Mesothelial cell of epicardium (in vitro differentiated cells): ENCODE results near the gene PLEKHG7. TPM values are rescaled to one million over a fixed set of nuclear protein-coding genes. Genes with fewer than 3 reads are reported as not detected.

ENCODE experiments used
- DNase-seq, 2 experiments: peaks; one replicate each; pipeline ENCODE4 v3.0.0; 2021; ENCODE audit warnings: low spot score in 2 of 2; ENCODE audit not compliant: unreplicated experiment in 2 of 2
- H3K27ac Mint-ChIP-seq: 2 replicates; pipeline ENCODE4 v1.8.0; 2021; ENCODE audit warnings: mixed read lengths
- H3K27me3 Mint-ChIP-seq: 2 replicates; pipeline ENCODE4 v1.8.0; 2021; ENCODE audit warnings: low read depth, mixed read lengths
- H3K36me3 Mint-ChIP-seq: 2 replicates; pipeline ENCODE4 v1.8.0; 2021; ENCODE audit warnings: mixed read lengths
- H3K4me1 Mint-ChIP-seq: 2 replicates; pipeline ENCODE4 v1.8.0; 2021; ENCODE audit warnings: mixed read lengths
- H3K4me3 Mint-ChIP-seq: 2 replicates; pipeline ENCODE4 v1.8.0; 2021; ENCODE audit warnings: mild to moderate bottlenecking, moderate library complexity, mixed read lengths
- H3K9me3 Mint-ChIP-seq: 2 replicates; pipeline ENCODE4 v1.8.0; 2021; ENCODE audit warnings: mixed read lengths
- total RNA-seq: library from RNA; stranded (reverse); gene quantifications from 3 replicates; pipeline ENCODE4 v1.2.1, GENCODE V29; 2021
- TF ChIP-seq, protein P1 (sequence below): fragments of 200-600 bp; sonication (generic); IDR thresholded peaks from one replicate; pipeline ENCODE4 v1.5.0; 2021; ENCODE audit warnings: antibody characterized with exemption; ENCODE audit not compliant: unreplicated experiment

PLEKHG7 gene
- total RNA-seq, 1 donor from 2014 or later = not detected

DNA sequence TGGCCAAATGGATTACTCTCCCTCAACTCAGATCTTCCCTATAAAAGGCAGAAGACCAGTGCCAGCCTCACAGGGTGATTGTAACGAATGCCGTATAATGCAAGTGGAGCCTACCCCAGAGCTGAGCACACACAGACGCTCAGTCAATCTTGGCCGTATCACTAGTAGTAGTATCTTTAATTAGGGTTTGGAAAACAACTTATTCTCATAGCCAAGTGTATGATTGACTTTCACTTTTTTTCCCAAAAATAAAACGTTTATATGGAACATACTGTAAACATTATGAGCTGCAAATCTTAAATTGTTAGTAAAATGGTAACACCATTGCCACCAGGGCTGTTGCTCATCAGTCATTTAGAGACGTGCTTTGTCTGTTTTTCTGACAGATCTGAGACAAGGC lies 30.4 kb downstream of the PLEKHG7 start:
- TF ChIP-seq, protein P1, sequence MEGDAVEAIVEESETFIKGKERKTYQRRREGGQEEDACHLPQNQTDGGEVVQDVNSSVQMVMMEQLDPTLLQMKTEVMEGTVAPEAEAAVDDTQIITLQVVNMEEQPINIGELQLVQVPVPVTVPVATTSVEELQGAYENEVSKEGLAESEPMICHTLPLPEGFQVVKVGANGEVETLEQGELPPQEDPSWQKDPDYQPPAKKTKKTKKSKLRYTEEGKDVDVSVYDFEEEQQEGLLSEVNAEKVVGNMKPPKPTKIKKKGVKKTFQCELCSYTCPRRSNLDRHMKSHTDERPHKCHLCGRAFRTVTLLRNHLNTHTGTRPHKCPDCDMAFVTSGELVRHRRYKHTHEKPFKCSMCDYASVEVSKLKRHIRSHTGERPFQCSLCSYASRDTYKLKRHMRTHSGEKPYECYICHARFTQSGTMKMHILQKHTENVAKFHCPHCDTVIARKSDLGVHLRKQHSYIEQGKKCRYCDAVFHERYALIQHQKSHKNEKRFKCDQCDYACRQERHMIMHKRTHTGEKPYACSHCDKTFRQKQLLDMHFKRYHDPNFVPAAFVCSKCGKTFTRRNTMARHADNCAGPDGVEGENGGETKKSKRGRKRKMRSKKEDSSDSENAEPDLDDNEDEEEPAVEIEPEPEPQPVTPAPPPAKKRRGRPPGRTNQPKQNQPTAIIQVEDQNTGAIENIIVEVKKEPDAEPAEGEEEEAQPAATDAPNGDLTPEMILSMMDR = no peak
- H3K27ac Mint-ChIP-seq = no peak overlapping the region
- H3K9me3 Mint-ChIP-seq = no peaks in the 10 kb centered on the region
- no peak overlapping the region for H3K4me3 Mint-ChIP-seq
- H3K4me1 Mint-ChIP-seq = peaks cover 3% of the 10 kb centered on the region
- no peak for DNase-seq
- peaks cover 3% of the 10 kb centered on the region for H3K27me3 Mint-ChIP-seq
- no peaks in the 10 kb centered on the region for H3K36me3 Mint-ChIP-seq

GRCh38 chr12:92733661-92734060 lies 30.9 kb downstream of the PLEKHG7 start:
- Mint-ChIP-seq H3K9me3 (no peaks in the 10 kb centered on the region), H3K4me3 (no peak overlapping the region), H3K4me1 (peaks cover 3% of the 10 kb centered on the region), H3K27ac (no peak overlapping the region), H3K36me3 (no peaks in the 10 kb centered on the region), H3K27me3 (peaks cover 3% of the 10 kb centered on the region)
- TF ChIP-seq, protein P1 = no peak
- DNase-seq = no peak

DNA sequence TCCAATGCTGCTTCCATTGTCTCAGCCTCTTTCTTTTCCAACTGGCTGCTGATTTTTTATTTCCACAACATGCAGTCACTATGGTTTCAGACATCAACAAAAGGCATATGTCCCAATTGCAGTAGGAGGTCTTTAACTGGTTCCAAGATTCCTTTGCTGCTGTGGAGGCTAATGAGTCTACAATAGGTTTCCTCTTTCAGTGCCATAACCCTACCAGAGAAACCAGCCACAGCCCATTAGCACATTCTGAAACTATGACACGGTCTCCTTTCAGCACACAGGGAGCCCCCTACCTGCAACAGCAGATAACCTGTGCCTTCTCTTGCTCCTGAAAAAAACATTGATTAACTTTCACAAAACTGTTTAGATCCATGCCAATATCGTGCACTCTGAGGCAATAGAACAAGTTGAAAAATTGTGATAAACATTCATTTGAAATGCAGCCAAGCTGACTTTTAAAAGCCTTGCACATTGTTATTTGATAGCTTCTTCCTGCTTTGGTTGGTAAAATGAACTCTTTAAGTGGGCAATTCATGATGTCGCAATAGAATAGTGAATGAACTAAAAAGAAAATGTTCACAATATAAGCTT lies 32.4 kb downstream of the PLEKHG7 start:
- Mint-ChIP-seq H3K27me3 (peaks cover 3% of the 10 kb centered on the region), H3K36me3 (no peaks in the 10 kb centered on the region), H3K4me1 (peaks cover 3% of the 10 kb centered on the region), H3K4me3 (no peak overlapping the region), H3K27ac (no peak overlapping the region), H3K9me3 (no peaks in the 10 kb centered on the region)
- DNase-seq = no peak
- TF ChIP-seq, protein P1 = no peak

GRCh38 chr12:92736605-92737004 lies 33.8 kb downstream of the PLEKHG7 start:
- no peak for DNase-seq
- H3K27ac Mint-ChIP-seq = no peak overlapping the region

GRCh38 chr12:92737855-92738850 lies 35.4 kb downstream of the PLEKHG7 start:
- peaks cover 3% of the 10 kb centered on the region for H3K4me1 Mint-ChIP-seq
- peaks cover 5% of the 10 kb centered on the region for H3K27me3 Mint-ChIP-seq
- no peak overlapping the region for H3K27ac Mint-ChIP-seq
- TF ChIP-seq, protein P1 = no peak
- no peaks in the 10 kb centered on the region for H3K36me3 Mint-ChIP-seq
- no peak overlapping the region for H3K4me3 Mint-ChIP-seq
- no peaks in the 10 kb centered on the region for H3K9me3 Mint-ChIP-seq
- DNase-seq = no peak

More at GRCh38 chr12:92736605-92737004, 33.8 kb downstream of the PLEKHG7 start:
- H3K4me1 Mint-ChIP-seq = peaks cover 3% of the 10 kb centered on the region
- H3K4me3 Mint-ChIP-seq = no peak overlapping the region
- no peaks in the 10 kb centered on the region for H3K9me3 Mint-ChIP-seq
- peaks cover 3% of the 10 kb centered on the region for H3K27me3 Mint-ChIP-seq
- TF ChIP-seq, protein P1 = no peak
- H3K36me3 Mint-ChIP-seq = no peaks in the 10 kb centered on the region
